BE2C (cell line): ENCODE measurements around the gene KCNJ8.

Experiments used
- DNase-seq: peaks from one replicate; pipeline ENCODE4 v3.0.0-alpha.2; 2020
- H3K27me3 ChIP-seq: fragments of 250-450 bp; sonication (Bioruptor Pico); 2 replicates; pipeline ENCODE4 v1.5.1; 2020; ENCODE audit warnings: mild to moderate bottlenecking
- H3K36me3 ChIP-seq: fragments of 250-450 bp; sonication (Bioruptor Pico); 2 replicates; pipeline ENCODE4 v1.5.1; 2020; ENCODE audit warnings: mild to moderate bottlenecking
- H3K4me1 ChIP-seq: fragments of 250-450 bp; sonication (Bioruptor Pico); 2 replicates; pipeline ENCODE4 v1.5.1; 2020
- H3K4me3 ChIP-seq: 2 replicates; pipeline ENCODE4 v1.5.1; 2011; ENCODE audit warnings: low read depth, low read length
- H3K9me3 ChIP-seq: fragments of 250-450 bp; sonication (Bioruptor Pico); 2 replicates; pipeline ENCODE4 v1.5.1; 2020
- CTCF ChIP-seq: IDR thresholded peaks from 2 replicates; pipeline ENCODE4 v1.5.1; 2012; ENCODE audit warnings: mild to moderate bottlenecking, low read depth, low read length

Gene KCNJ8

GRCh38 chr12:21745258-21745657 is 29.2 kb downstream of the KCNJ8 start:
- TF ChIP-seq CTCF = no peak
- no peak for DNase-seq
- no peaks in the 10 kb centered on the region for H3K36me3 ChIP-seq
- H3K4me1 ChIP-seq = no peaks in the 10 kb centered on the region
- peaks cover 3% of the 10 kb centered on the region; the same call in 1 of the 2 replicates for H3K27me3 ChIP-seq
- no peaks in the 10 kb centered on the region for H3K9me3 ChIP-seq
- no peak overlapping the region for H3K4me3 ChIP-seq

GRCh38 chr12:21731144-21731543 is 43.4 kb downstream of the KCNJ8 start:
- no peaks in the 10 kb centered on the region for H3K4me1 ChIP-seq
- H3K27me3 ChIP-seq = no peaks in the 10 kb centered on the region
- no peak overlapping the region for H3K4me3 ChIP-seq
- TF ChIP-seq CTCF = no peak
- no peaks in the 10 kb centered on the region for H3K9me3 ChIP-seq
- no peaks in the 10 kb centered on the region for H3K36me3 ChIP-seq
- DNase-seq = no peak

- TF ChIP-seq CTCF = no peak
- Histone ChIP-seq H3K36me3 (no peaks in the 10 kb centered on the region), H3K4me3 (no peak overlapping the region), H3K9me3 (no peaks in the 10 kb centered on the region), H3K4me1 (no peaks in the 10 kb centered on the region), H3K27me3 (no peaks in the 10 kb centered on the region)
- DNase-seq = no peak
Measured at GRCh38 chr12:21725731-21726130, 48.8 kb downstream of the KCNJ8 start.

- H3K4me1 ChIP-seq = peaks cover 23% of the 10 kb centered on the region
- H3K9me3 ChIP-seq = no peaks in the 10 kb centered on the region
- no peak for TF ChIP-seq CTCF
- DNase-seq = peak; percentile 9
- no peaks in the 10 kb centered on the region for H3K36me3 ChIP-seq
- no peaks in the 10 kb centered on the region for H3K27me3 ChIP-seq
- H3K4me3 ChIP-seq = no peak overlapping the region
Measured at GRCh38 chr12:21718944-21719650, 55.4 kb downstream of the KCNJ8 start.

- peaks cover 24% of the 10 kb centered on the region for H3K4me1 ChIP-seq
- no peaks in the 10 kb centered on the region for H3K9me3 ChIP-seq
- DNase-seq = no peak
- H3K4me3 ChIP-seq = no peak overlapping the region
- TF ChIP-seq CTCF = no peak
- H3K27me3 ChIP-seq = no peaks in the 10 kb centered on the region
- H3K36me3 ChIP-seq = no peaks in the 10 kb centered on the region
Measured at GRCh38 chr12:21718403-21718802, 56.1 kb downstream of the KCNJ8 start.

- DNase-seq = no peak
- H3K36me3 ChIP-seq = no peaks in the 10 kb centered on the region
- no peak overlapping the region for H3K4me3 ChIP-seq
- H3K4me1 ChIP-seq = peaks cover 27% of the 10 kb centered on the region
- no peaks in the 10 kb centered on the region for H3K27me3 ChIP-seq
- no peak for TF ChIP-seq CTCF
- H3K9me3 ChIP-seq = no peaks in the 10 kb centered on the region
Measured at GRCh38 chr12:21717767-21718166, 56.7 kb downstream of the KCNJ8 start.
